ENCODE data around the gene NKAIN2. TPM values are rescaled to one million over a fixed set of nuclear protein-coding genes. Genes with fewer than 3 reads are reported as not detected.

The NKAIN2 gene
- total RNA-seq, 4 donors from 2014 or later = 0.19 TPM; not detected in 3

GRCh38 chr6:123899745-123900144 lies 96.1 kb downstream of the NKAIN2 start:
- no peak overlapping the region for H3K4me3 ChIP-seq
- 80 to 100% methylated on average over 5 to 6 of the region's 6 CpGs for WGBS, 2 donors
- no peaks in the 10 kb centered on the region for H3K36me3 ChIP-seq
- no peaks in the 10 kb centered on the region for H3K9me3 ChIP-seq
- H3K4me1 ChIP-seq = no peaks in the 10 kb centered on the region
- intact Hi-C loops (cut with DNase I) = no loop called here
- H3K27ac ChIP-seq = no peak overlapping the region
- DNase-seq = no peak
- TF ChIP-seq CTCF (IDR thresholded peaks at IDR 0.05) (no peak), POLR2A (IDR thresholded peaks at IDR 0.05) (no peak)
- H3K27me3 ChIP-seq = no peaks in the 10 kb centered on the region

GRCh38 chr6:123901436-123901835 lies 97.8 kb downstream of the NKAIN2 start:
- WGBS, 2 donors = 30 to 54% methylated on average over 2 of the region's 2 CpGs
- Histone ChIP-seq H3K27me3 (no peaks in the 10 kb centered on the region), H3K4me3 (no peak overlapping the region), H3K27ac (no peak overlapping the region), H3K36me3 (no peaks in the 10 kb centered on the region), H3K4me1 (no peaks in the 10 kb centered on the region), H3K9me3 (no peaks in the 10 kb centered on the region)
- intact Hi-C loops (cut with DNase I) = no loop called here
- no peak for DNase-seq
- TF ChIP-seq POLR2A (IDR thresholded peaks at IDR 0.05) (no peak), CTCF (IDR thresholded peaks at IDR 0.05) (no peak)

- Histone ChIP-seq H3K27me3 (no peaks in the 10 kb centered on the region), H3K36me3 (no peaks in the 10 kb centered on the region), H3K9me3 (no peaks in the 10 kb centered on the region), H3K4me1 (no peaks in the 10 kb centered on the region), H3K4me3 (no peak overlapping the region), H3K27ac (no peak overlapping the region)
- 84 to 85% methylated on average over 6 of the region's 6 CpGs for WGBS, 2 donors
- intact Hi-C loops (cut with DNase I) = no loop called here
- no peak for DNase-seq
- TF ChIP-seq CTCF (IDR thresholded peaks at IDR 0.05) (no peak), POLR2A (IDR thresholded peaks at IDR 0.05) (no peak)
Observed at GRCh38 chr6:123902738-123903313, 99.2 kb downstream of the NKAIN2 start.

- H3K9me3 ChIP-seq = no peaks in the 10 kb centered on the region
- H3K27me3 ChIP-seq = no peaks in the 10 kb centered on the region
- no peak overlapping the region for H3K27ac ChIP-seq
- H3K4me1 ChIP-seq = no peaks in the 10 kb centered on the region
- WGBS, 2 donors = 72 to 87% methylated on average over 2 of the region's 2 CpGs
- TF ChIP-seq CTCF (IDR thresholded peaks at IDR 0.05) (no peak), POLR2A (IDR thresholded peaks at IDR 0.05) (no peak)
- no peak overlapping the region for H3K4me3 ChIP-seq
- no peaks in the 10 kb centered on the region for H3K36me3 ChIP-seq
- intact Hi-C loops (cut with DNase I) = no loop called here
- no peak for DNase-seq
Observed at GRCh38 chr6:123904228-123904627, 100.6 kb downstream of the NKAIN2 start.

GRCh38 chr6:123908797-123909196 lies 105.1 kb downstream of the NKAIN2 start:
- no peak for DNase-seq
- TF ChIP-seq POLR2A (IDR thresholded peaks at IDR 0.05) = no peak
- TF ChIP-seq CTCF (IDR thresholded peaks at IDR 0.05) = no peak
- Histone ChIP-seq H3K4me3 (no peak overlapping the region), H3K36me3 (no peaks in the 10 kb centered on the region), H3K9me3 (no peaks in the 10 kb centered on the region), H3K27ac (no peak overlapping the region), H3K27me3 (no peaks in the 10 kb centered on the region), H3K4me1 (no peaks in the 10 kb centered on the region)
- intact Hi-C loops (cut with DNase I) = no loop called here
- WGBS, 2 donors = 68 to 75% methylated on average over 2 of the region's 2 CpGs
